GM19324 (cell line): ENCODE data around the gene KRT32.
"Not testable (repeated sequence)": the region's sequence is repeated elsewhere in the genome, so short reads cannot be mapped to it uniquely, and the experiment has no call there.

Experiments used
- ATAC-seq: cut with Tn5 transposase; IDR thresholded peaks from one replicate; pipeline ENCODE4 v1.9.1; 2021; ENCODE audit warnings: mild to moderate bottlenecking, moderate library complexity; ENCODE audit not compliant: unreplicated experiment, low FRiP score

Gene KRT32

GRCh38 chr17:41434005-41434404 is 33.2 kb downstream of the KRT32 start:
- ATAC-seq, result no peak

GRCh38 chr17:41433586-41433985 is 33.6 kb downstream of the KRT32 start:
- ATAC-seq, result no peak

GRCh38 chr17:41430376-41430775 is 36.8 kb downstream of the KRT32 start:
- ATAC-seq, result not testable (repeated sequence)

GRCh38 chr17:41429667-41430066 is 37.5 kb downstream of the KRT32 start:
- no peak for ATAC-seq

- no peak for ATAC-seq
Observed at GRCh38 chr17:41428591-41429291, 38.4 kb downstream of the KRT32 start.

GRCh38 chr17:41424111-41424635 is 43.0 kb downstream of the KRT32 start, which contains the start of gene KRT37:
KRT37 (minus strand) TSS chr17:41424585; CDS start chr17:41424523, 62 bp downstream.
- no peak for ATAC-seq

- not testable (repeated sequence) for ATAC-seq
Observed at GRCh38 chr17:41422586-41422985, 44.6 kb downstream of the KRT32 start.

- no peak for ATAC-seq
Observed at GRCh38 chr17:41421617-41422016, 45.6 kb downstream of the KRT32 start.

- ATAC-seq, result no peak
Observed at GRCh38 chr17:41421116-41421515, 46.1 kb downstream of the KRT32 start.

GRCh38 chr17:41420134-41420533 is 47.1 kb downstream of the KRT32 start:
- no peak for ATAC-seq

GRCh38 chr17:41419716-41420115 is 47.5 kb downstream of the KRT32 start:
- no peak for ATAC-seq

- no peak for ATAC-seq
Observed at GRCh38 chr17:41418116-41418860, 48.9 kb downstream of the KRT32 start.

GRCh38 chr17:41417576-41418015 is 49.6 kb downstream of the KRT32 start:
- ATAC-seq, result no peak

- ATAC-seq, result no peak
Observed at GRCh38 chr17:41417127-41417526, 50.1 kb downstream of the KRT32 start.

- ATAC-seq, result no peak
Observed at GRCh38 chr17:41416479-41416878, 50.7 kb downstream of the KRT32 start.

GRCh38 chr17:41415833-41416335 is 51.3 kb downstream of the KRT32 start:
- no peak for ATAC-seq

GRCh38 chr17:41415411-41415810 is 51.8 kb downstream of the KRT32 start:
- no peak for ATAC-seq

- no peak for ATAC-seq
Observed at GRCh38 chr17:41413982-41414381, 53.2 kb downstream of the KRT32 start.

GRCh38 chr17:41413353-41413957 is 53.7 kb downstream of the KRT32 start:
- no peak for ATAC-seq

- no peak for ATAC-seq
Observed at GRCh38 chr17:41411072-41411840, 55.9 kb downstream of the KRT32 start.
